HUES48 (cell line): ENCODE data around the gene TBX4.
"Not testable (repeated sequence)": the region's sequence is repeated elsewhere in the genome, so short reads cannot be mapped to it uniquely, and the experiment has no call there.

Experiments used
- H3K27ac ChIP-seq: one replicate; pipeline ENCODE4 v1.7.0; 2013; ENCODE audit warnings: low read depth, low read length, inconsistent platforms
- H3K27me3 ChIP-seq: 2 replicates; pipeline ENCODE4 v1.6.1; 2013; ENCODE audit warnings: mild to moderate bottlenecking, low read length; ENCODE audit not compliant: control insufficient read depth, insufficient read depth
- H3K36me3 ChIP-seq: 2 replicates; pipeline ENCODE4 v1.6.1; 2013; ENCODE audit warnings: low read length; ENCODE audit not compliant: control insufficient read depth, insufficient read depth
- H3K4me1 ChIP-seq: 2 replicates; pipeline ENCODE4 v1.6.1; 2013; ENCODE audit warnings: mild to moderate bottlenecking, low read length; ENCODE audit not compliant: control insufficient read depth, insufficient read depth
- H3K4me3 ChIP-seq: 2 replicates; pipeline ENCODE4 v1.5.1; 2013; ENCODE audit warnings: mild to moderate bottlenecking, low read depth, low read length
- H3K9ac ChIP-seq: 2 replicates; pipeline ENCODE4 v1.6.1; 2013; ENCODE audit warnings: mild to moderate bottlenecking, low read depth, low read length, moderate library complexity
- H3K9me3 ChIP-seq: 2 replicates; pipeline ENCODE4 v1.6.1; 2013; ENCODE audit warnings: low read length; ENCODE audit not compliant: control insufficient read depth, insufficient read depth

Gene TBX4

DNA sequence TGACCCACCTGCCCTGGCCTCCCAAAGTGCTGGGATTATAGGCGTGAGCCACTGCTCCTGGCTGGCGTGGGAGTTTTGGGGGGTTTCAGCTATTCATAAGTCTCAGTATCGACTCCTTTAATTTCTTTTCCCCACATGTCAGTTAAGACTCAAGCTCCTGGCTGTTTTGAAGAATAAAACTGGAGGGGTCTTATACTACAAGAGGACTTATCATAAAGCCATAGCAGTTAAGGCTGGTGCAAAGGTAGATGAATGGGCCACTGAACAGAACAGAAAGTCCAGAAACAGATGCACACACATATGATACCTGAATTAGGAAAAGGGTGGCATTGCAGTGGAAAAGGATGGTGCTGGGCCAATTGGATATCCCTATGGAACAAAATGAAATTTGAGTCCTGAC is 47.4 kb downstream of the TBX4 start:
- Histone ChIP-seq H3K4me1 (peaks cover 8% of the 10 kb centered on the region), H3K27me3 (no peaks in the 10 kb centered on the region), H3K9me3 (no peaks in the 10 kb centered on the region), H3K36me3 (no peaks in the 10 kb centered on the region), H3K9ac (no peak overlapping the region), H3K27ac (no peak overlapping the region), H3K4me3 (no peak overlapping the region)

DNA sequence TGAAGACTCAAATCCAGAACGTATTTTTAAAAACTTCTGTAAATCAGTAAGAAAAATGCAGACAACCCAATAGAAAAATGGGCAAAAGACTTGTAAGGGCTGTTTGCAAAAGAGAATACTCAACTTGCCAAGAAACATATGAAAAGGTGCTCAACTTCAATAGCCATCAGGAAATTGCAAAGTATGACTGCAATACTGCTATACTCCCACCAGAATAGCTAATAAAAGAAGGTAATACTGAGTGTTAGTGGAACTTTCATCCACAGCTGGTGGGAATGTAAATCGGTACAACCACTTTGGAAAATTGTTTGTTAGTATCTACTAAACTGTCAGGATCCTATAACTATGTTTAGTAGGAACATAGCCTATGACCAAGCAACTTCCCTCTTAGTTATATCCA is 48.1 kb downstream of the TBX4 start:
- Histone ChIP-seq H3K27me3 (no peaks in the 10 kb centered on the region), H3K9me3 (no peaks in the 10 kb centered on the region), H3K9ac (no peak overlapping the region), H3K27ac (no peak overlapping the region), H3K4me3 (no peak overlapping the region), H3K36me3 (no peaks in the 10 kb centered on the region), H3K4me1 (peaks cover 8% of the 10 kb centered on the region)

GRCh38 chr17:61502292-61502691 is 50.1 kb downstream of the TBX4 start:
- no peaks in the 10 kb centered on the region for H3K27me3 ChIP-seq

GRCh38 chr17:61503961-61504360 is 51.7 kb downstream of the TBX4 start:
- no peak overlapping the region for H3K27ac ChIP-seq

More at GRCh38 chr17:61502292-61502691, 50.1 kb downstream of the TBX4 start:
- Histone ChIP-seq H3K27ac (no peak overlapping the region), H3K9me3 (no peaks in the 10 kb centered on the region), H3K4me1 (no peaks in the 10 kb centered on the region), H3K36me3 (no peaks in the 10 kb centered on the region), H3K9ac (no peak overlapping the region), H3K4me3 (no peak overlapping the region)

DNA sequence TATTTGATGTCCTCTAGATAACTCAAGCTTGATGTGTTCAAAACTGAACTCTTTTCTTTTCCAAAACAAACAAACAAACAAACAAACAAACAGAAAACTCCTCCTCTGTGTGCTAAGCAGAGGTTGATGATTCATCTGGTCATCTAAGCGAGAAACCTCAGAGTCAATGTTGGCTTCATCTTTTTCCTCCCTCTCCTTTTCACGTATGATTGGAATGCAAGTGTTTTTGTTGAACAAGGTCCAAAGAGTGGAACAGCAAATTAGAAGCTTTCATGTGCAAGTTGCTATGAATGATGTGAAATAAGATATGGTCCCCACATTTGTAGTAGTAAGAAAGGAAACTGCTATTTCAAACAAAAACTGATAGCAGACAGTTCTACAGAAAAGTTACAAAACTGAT is 52.5 kb downstream of the TBX4 start:
- H3K36me3 ChIP-seq, result no peaks in the 10 kb centered on the region
- H3K9me3 ChIP-seq, result no peaks in the 10 kb centered on the region
- no peak overlapping the region for H3K4me3 ChIP-seq
- no peak overlapping the region for H3K9ac ChIP-seq
- H3K27ac ChIP-seq, result no peak overlapping the region
- no peaks in the 10 kb centered on the region for H3K27me3 ChIP-seq
- no peaks in the 10 kb centered on the region for H3K4me1 ChIP-seq

More at GRCh38 chr17:61503961-61504360, 51.7 kb downstream of the TBX4 start:
- no peaks in the 10 kb centered on the region for H3K36me3 ChIP-seq
- no peaks in the 10 kb centered on the region for H3K4me1 ChIP-seq
- no peaks in the 10 kb centered on the region for H3K9me3 ChIP-seq
- no peak overlapping the region for H3K9ac ChIP-seq
- no peak overlapping the region for H3K4me3 ChIP-seq
- no peaks in the 10 kb centered on the region for H3K27me3 ChIP-seq

DNA sequence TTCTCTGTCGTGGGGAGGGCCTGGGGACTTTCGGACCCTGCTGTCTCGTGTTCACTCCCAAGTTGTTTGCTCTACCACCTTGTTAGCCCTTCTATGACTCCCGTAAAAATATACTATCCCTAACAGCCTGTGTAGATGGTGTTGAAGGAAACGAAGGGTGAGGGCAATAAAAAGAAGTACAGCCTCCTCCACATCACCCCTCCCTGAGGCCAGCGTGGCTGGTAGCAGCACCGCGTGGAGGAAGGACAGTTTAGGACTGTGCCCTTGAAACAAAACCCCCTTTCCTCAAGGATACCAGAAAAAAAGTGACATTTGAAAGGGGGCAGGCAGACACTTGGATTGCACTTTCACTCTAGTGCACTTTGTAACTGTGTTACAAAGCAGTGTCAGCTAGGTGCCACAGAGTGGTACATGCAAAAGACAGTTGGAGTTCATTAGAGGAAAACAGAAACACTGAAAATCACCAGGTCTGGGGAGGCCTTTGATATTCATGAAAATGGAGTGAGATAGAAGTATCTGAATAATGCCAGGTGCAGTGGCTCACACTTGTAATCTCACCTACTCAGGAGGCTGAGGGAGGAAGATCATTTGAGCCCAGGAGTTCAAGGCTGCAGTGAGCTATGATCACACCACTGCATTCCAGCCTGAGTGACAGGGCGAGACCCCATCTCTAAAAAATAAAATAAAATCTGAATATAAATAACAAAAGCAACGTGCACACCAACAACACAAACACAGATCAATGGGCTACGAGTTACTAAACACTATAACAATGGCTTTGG is 53.8 kb downstream of the TBX4 start:
- no peaks in the 10 kb centered on the region for H3K36me3 ChIP-seq
- H3K27me3 ChIP-seq, result no peaks in the 10 kb centered on the region
- no peak overlapping the region for H3K27ac ChIP-seq
- H3K9me3 ChIP-seq, result no peaks in the 10 kb centered on the region
- no peak overlapping the region for H3K9ac ChIP-seq
- H3K4me3 ChIP-seq, result no peak overlapping the region
- no peaks in the 10 kb centered on the region for H3K4me1 ChIP-seq

- Histone ChIP-seq H3K4me1 (no peaks in the 10 kb centered on the region), H3K27ac (no peak overlapping the region), H3K4me3 (no peak overlapping the region), H3K9me3 (no peaks in the 10 kb centered on the region), H3K36me3 (no peaks in the 10 kb centered on the region), H3K9ac (no peak overlapping the region), H3K27me3 (no peaks in the 10 kb centered on the region)
These were observed 55.3 kb downstream of the TBX4 start for GRCh38 chr17:61507383-61508066.

GRCh38 chr17:61508912-61509311 is 56.7 kb downstream of the TBX4 start:
- Histone ChIP-seq H3K27ac (no peak overlapping the region), H3K27me3 (no peaks in the 10 kb centered on the region), H3K9me3 (no peaks in the 10 kb centered on the region), H3K9ac (no peak overlapping the region), H3K4me3 (no peak overlapping the region), H3K4me1 (no peaks in the 10 kb centered on the region), H3K36me3 (no peaks in the 10 kb centered on the region)

DNA sequence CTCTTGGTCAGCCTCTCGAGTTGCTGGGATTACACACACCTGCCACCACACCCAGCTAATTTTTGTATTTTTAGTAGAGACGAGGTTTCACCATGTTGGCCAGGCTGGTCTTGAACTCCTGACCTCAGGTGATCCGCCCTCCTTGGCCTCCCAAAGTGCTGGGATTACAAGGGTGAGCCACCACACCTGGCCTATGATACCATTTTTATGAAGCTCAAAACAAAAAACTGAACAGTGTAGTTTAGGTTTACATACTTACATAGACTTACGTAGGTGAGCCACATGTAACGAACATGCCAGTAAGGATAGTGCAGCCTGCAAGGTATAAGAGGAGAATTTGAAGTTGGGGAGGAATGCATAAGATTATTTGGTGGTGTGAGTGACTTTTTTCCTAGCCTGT is 57.2 kb downstream of the TBX4 start:
- not testable (repeated sequence) for H3K4me1 ChIP-seq, H3K27ac ChIP-seq, H3K9ac ChIP-seq, H3K36me3 ChIP-seq, H3K9me3 ChIP-seq, H3K4me3 ChIP-seq, H3K27me3 ChIP-seq

DNA sequence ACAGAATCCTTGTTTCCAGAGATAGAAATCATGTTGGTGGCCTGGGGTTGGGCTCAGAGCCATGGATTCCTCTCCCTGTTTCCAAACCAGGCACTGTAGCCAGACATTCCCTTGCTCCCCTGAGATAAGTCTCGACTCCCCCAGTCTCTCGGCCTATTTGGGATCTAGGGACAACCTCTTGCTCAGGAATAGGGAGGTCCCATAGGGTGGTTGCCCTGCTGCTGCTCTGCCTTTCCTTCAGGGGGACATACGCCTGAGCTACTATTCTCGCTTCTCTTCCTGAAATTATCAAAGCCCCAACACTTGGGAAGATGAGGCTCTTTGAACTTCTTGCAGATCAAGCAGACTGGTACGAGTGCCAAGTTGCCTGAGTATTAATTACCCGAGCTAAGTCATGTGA is 58.0 kb downstream of the TBX4 start:
- Histone ChIP-seq H3K27me3 (no peaks in the 10 kb centered on the region), H3K27ac (no peak overlapping the region), H3K4me1 (no peaks in the 10 kb centered on the region), H3K9ac (no peak overlapping the region), H3K4me3 (no peak overlapping the region), H3K36me3 (no peaks in the 10 kb centered on the region), H3K9me3 (no peaks in the 10 kb centered on the region)

DNA sequence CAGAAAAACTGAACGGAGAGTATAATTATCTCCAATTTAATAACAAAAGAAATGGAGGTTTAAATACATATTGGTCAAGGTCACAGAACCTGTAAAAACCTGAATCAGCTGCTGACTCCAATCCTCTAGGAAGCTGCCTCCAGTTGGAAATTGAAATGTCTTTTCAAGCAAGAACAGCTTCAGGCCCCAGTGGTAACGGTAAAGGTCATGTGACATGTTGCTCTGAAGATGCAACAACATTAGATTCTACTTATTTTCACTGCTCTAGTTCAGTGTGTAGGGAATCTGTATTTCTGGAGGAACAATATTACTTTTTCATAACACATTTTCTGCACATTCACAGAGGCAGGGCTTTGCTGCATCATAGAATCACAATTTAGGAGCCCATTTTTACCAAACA is 58.8 kb downstream of the TBX4 start:
- H3K36me3 ChIP-seq, result no peaks in the 10 kb centered on the region
- no peaks in the 10 kb centered on the region for H3K9me3 ChIP-seq
- H3K4me1 ChIP-seq, result no peaks in the 10 kb centered on the region
- no peak overlapping the region for H3K9ac ChIP-seq
- no peak overlapping the region for H3K4me3 ChIP-seq
- no peaks in the 10 kb centered on the region for H3K27me3 ChIP-seq
- H3K27ac ChIP-seq, result no peak overlapping the region
